Measurements from ENCODE around the gene ARMC3.

ARMC3 gene

DNA sequence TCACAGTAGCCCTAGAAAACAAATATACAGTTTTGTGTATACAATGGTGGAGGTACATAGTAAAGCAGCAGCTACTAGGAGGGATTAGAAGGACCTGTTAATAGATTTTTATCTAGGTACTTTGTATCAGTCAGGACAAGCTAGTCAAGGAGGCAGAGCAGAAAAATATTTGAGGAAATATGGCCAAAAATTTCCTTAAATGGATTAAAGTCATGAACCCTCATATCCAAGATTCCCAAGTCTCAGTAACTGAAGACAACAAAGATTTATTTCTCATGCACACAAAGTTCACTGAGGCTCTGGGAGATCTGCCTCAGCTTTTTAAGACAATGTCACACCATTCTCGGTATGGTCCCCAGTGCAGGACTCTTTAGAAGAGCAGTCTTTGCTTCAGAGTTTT is 28.1 kb upstream of the ARMC3 start:
- TF ChIP-seq, protein P1, sequence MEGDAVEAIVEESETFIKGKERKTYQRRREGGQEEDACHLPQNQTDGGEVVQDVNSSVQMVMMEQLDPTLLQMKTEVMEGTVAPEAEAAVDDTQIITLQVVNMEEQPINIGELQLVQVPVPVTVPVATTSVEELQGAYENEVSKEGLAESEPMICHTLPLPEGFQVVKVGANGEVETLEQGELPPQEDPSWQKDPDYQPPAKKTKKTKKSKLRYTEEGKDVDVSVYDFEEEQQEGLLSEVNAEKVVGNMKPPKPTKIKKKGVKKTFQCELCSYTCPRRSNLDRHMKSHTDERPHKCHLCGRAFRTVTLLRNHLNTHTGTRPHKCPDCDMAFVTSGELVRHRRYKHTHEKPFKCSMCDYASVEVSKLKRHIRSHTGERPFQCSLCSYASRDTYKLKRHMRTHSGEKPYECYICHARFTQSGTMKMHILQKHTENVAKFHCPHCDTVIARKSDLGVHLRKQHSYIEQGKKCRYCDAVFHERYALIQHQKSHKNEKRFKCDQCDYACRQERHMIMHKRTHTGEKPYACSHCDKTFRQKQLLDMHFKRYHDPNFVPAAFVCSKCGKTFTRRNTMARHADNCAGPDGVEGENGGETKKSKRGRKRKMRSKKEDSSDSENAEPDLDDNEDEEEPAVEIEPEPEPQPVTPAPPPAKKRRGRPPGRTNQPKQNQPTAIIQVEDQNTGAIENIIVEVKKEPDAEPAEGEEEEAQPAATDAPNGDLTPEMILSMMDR (IDR thresholded peaks at IDR 0.05) = no peak

DNA sequence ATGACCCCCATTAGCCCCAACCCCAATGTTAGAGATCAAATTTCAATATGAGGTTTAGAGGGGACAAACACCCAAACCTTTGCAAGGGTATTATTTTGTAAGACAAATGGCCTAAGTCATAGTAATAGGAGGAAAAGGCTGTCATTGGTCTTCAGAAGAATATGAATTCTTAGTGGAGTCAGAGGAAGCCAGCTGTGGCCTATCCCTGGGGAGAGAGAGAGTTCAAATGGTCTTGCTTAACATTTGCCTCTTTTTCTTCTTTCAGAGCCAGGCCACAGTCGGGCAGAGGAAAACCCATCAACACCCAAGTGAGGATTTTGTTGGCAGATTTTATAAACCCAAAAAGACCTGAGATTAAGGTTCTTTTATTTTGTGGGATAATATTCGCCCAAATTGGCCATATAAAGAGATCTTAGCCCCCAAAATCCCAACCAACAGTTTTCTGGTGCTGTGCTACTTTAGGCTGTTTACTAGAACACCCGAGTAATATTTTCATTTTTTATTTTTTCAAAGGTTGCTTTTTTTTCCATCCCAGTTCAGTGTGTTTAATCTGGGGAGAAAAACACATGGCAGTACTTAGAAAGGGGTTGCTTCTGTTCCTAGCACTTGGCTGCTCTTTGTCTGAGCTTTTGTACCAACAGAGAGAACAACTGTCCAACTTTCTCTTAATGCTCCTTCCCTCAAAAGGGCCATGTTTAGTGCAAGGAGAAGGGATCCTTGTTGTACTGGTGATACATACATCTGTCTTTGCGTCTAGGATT is 26.8 kb upstream of the ARMC3 start:
- TF ChIP-seq, protein P1 (IDR thresholded peaks at IDR 0.05) = no peak

DNA sequence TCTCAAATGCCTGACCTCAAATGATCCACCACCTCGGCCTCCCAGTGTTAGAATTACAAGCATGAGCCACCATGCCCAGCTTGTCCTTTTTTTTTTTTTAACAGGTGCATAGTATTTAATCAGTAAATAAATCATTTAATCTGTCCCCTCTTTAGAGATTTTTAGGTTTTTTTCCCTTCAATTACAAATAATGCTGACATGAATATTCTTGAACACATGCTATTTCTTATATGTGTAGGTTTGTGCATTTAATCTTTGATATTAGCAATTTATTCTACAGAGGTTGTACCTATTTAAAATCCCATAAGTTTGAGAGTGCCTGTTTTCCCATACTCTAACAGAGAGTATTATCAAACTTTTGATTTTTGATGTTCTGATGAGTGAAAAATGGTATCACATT is 24.2 kb upstream of the ARMC3 start:
- TF ChIP-seq, protein P1 (IDR thresholded peaks at IDR 0.05) = no peak

DNA sequence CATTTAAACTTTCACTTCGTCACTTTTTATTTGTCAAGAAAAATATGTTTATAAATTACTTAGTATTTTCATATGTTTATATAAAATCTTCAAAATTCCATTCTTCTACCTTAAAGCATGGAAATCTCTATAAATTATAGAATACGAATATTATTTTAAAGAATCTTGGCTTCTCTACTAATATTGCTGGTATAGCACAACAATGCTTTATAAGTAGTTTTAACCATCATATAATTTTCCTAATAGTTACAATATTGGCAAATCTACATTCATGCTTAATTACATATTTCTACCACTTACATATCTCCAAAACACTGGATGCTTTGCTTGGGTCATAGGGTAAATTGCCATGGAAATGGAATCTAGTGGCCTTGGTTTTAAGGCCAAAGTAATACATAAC is 21.1 kb upstream of the ARMC3 start:
- TF ChIP-seq, protein P1 (IDR thresholded peaks at IDR 0.05) = no peak

DNA sequence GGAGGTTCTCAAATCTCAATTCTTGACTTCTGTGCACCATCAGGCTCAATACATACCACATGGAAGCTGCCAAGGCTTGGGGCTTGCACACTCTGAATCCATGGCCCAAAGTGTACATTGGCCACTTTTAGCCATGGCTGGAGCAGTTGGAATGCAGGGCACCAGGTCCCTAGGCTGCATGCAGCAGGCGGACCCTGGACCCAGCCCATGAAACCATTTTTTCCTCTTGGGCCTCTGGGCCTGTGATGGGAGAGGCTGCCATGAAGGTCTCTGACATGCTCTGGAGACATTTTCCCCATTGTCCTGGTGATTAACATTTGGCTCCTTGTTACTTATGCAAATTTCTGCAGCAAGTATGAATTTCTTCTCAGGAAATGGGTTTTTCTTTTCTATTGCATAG is 19.0 kb upstream of the ARMC3 start:
- TF ChIP-seq, protein P1 (IDR thresholded peaks at IDR 0.05) = no peak

DNA sequence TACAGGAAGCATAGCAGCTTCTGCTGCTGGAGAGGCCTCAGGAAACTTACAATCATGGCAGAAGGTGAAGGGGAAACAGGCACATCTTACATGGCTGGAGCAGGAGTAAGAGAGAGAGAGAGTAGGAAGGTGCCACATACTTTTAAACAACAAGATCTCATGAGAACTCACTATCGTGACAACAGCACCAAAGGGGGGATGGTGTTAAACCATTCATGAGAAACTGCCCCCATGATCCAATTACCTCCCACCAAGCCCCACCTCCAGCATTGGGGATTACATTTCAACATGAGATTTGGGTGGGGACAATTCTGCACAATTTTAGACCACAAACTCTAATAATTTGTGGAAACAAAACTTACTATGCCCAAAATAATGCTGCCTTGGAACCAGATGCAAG is 16.8 kb upstream of the ARMC3 start:
- TF ChIP-seq, protein P1 (IDR thresholded peaks at IDR 0.05) = no peak

DNA sequence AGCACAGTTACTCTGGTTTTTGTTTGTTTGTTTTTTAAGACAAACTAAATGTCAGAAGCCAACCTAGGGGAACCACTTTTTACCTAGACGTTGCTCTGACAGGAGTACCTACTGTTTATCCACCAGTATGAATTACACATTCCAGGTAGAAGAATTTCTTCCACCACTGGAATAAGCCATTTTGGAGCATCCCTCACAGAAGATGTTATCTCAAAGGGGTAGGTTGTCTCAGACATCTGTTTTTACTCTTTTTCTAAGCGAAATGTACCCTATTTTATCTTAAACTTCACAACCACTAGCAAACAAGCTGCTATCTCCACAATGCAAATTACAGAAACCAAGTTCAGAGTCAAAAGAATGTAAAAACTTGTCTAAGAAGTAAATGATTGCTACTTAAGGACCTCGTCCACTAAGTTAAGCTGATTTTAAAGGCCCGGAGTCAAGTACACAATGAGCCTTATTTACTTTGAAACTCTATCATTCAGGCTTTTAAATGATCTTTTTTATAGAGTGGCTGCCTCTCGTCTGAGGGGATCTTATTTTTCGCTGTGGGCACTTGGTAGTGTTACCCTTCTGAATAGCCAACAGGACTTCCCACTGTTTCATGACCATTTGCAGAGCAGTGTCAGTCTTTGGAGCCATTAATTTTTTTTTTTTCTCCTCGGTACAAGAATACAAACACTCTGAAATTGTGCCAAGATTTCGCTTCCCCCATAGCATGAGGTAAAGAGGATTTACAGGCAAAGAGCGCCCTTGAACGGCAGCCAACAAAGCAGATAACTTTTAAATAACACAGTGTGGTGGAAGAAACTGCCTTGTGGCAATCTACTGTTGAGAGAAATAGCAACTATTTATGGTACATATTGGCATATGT is 15.7 kb upstream of the ARMC3 start:
- TF ChIP-seq, protein P1 (IDR thresholded peaks at IDR 0.05) = no peak

Measured in LNCAP (cell line).